Mesenchymal stem cell (in vitro differentiated cells and primary cell): ENCODE measurements around the gene SEZ6L.

Experiments
- DNase-seq: peaks from one replicate; pipeline ENCODE4 v3.0.0-alpha.2; 2013
- H2AFZ ChIP-seq: one replicate; pipeline ENCODE4 v1.6.1; 2013; ENCODE audit warnings: low read depth, mild to moderate bottlenecking, control low read depth, inconsistent platforms, low read length, moderate library complexity
- H2AK5ac ChIP-seq: 2 replicates; pipeline ENCODE4 v1.6.1; 2013; ENCODE audit warnings: low read length, moderate library complexity, mild to moderate bottlenecking, inconsistent platforms; ENCODE audit not compliant: severe bottlenecking
- H2BK120ac ChIP-seq: one replicate; pipeline ENCODE4 v1.6.1; 2013; ENCODE audit warnings: low read depth, mild to moderate bottlenecking, inconsistent platforms, low read length, moderate library complexity
- H2BK12ac ChIP-seq, 2 experiments: one replicate each; pipeline ENCODE4 v1.6.1; 2013; ENCODE audit warnings: inconsistent platforms in 2 of 2, low read length in 2 of 2, mild to moderate bottlenecking in 2 of 2, moderate library complexity in 2 of 2, control low read depth in 1 of 2
- H2BK15ac ChIP-seq: one replicate; pipeline ENCODE4 v1.6.1; 2013; ENCODE audit warnings: mild to moderate bottlenecking, low read depth, inconsistent platforms; ENCODE audit not compliant: poor library complexity, severe bottlenecking
- H2BK5ac ChIP-seq: 2 replicates; pipeline ENCODE4 v1.6.1; 2013; ENCODE audit warnings: low read depth, mild to moderate bottlenecking, low read length, control low read depth, inconsistent platforms; ENCODE audit not compliant: poor library complexity, severe bottlenecking
- H3K14ac ChIP-seq, 2 experiments: one replicate each; pipeline ENCODE4 v1.6.1; 2013; ENCODE audit warnings: inconsistent platforms in 2 of 2, low read length in 2 of 2, control low read depth in 1 of 2, mild to moderate bottlenecking in 1 of 2, moderate library complexity in 1 of 2
- H3K18ac ChIP-seq, 2 experiments: one replicate each; pipeline ENCODE4 v1.6.1; 2013; ENCODE audit warnings: inconsistent platforms in 2 of 2, low read length in 2 of 2, control low read depth in 1 of 2, low read depth in 1 of 2, mild to moderate bottlenecking in 1 of 2
- H3K23ac ChIP-seq, 2 experiments: one replicate each; pipeline ENCODE4 v1.6.1; 2013; ENCODE audit warnings: inconsistent platforms in 2 of 2, low read length in 2 of 2, mild to moderate bottlenecking in 2 of 2, moderate library complexity in 2 of 2, control low read depth in 1 of 2
- H3K27ac ChIP-seq: 2 replicates; pipeline ENCODE4 v1.5.1; 2013; ENCODE audit warnings: mild to moderate bottlenecking, moderate library complexity, low read length, control low read depth, inconsistent platforms; ENCODE audit not compliant: poor library complexity, severe bottlenecking
- H3K27me3 ChIP-seq, 2 experiments: 2 replicates each; pipeline versions ENCODE4 v1.6.1 to v1.7.0; 2013; ENCODE audit warnings: low read length in 2 of 2, mild to moderate bottlenecking in 2 of 2, moderate library complexity in 2 of 2, control low read depth in 1 of 2, inconsistent platforms in 1 of 2; ENCODE audit not compliant: control insufficient read depth in 1 of 2, insufficient read depth in 1 of 2
- H3K36me3 ChIP-seq, 2 experiments: 2 replicates each; pipeline versions ENCODE4 v1.6.1 to v1.7.0; 2013; ENCODE audit warnings: low read length in 2 of 2, control low read depth in 1 of 2, inconsistent platforms in 1 of 2, low read depth in 1 of 2, mild to moderate bottlenecking in 1 of 2; ENCODE audit not compliant: insufficient read depth in 2 of 2, control insufficient read depth in 1 of 2
- H3K4ac ChIP-seq, 2 experiments: one replicate each; pipeline ENCODE4 v1.6.1; 2013; ENCODE audit warnings: inconsistent platforms in 2 of 2, low read length in 2 of 2, mild to moderate bottlenecking in 2 of 2, moderate library complexity in 2 of 2, control low read depth in 1 of 2, low read depth in 1 of 2
- H3K4me1 ChIP-seq: 2 replicates; pipeline ENCODE4 v1.6.1; 2013; ENCODE audit warnings: low read depth, low read length, control low read depth; ENCODE audit not compliant: control insufficient read depth, insufficient read depth
- H3K4me2 ChIP-seq: 2 replicates; pipeline ENCODE4 v1.6.1; 2013; ENCODE audit warnings: low read length, mild to moderate bottlenecking, inconsistent platforms; ENCODE audit not compliant: poor library complexity, severe bottlenecking
- H3K4me3 ChIP-seq, 2 experiments: 2 replicates each; pipeline versions ENCODE4 v1.5.1 to v1.7.0; 2013; ENCODE audit warnings: low read length in 2 of 2, mild to moderate bottlenecking in 2 of 2, control low read depth in 1 of 2, low read depth in 1 of 2; ENCODE audit not compliant: insufficient read depth in 1 of 2
- H3K79me1 ChIP-seq: replicated peaks from 2 replicates; pipeline ENCODE4 v1.6.1; 2013; ENCODE audit warnings: mild to moderate bottlenecking, control low read depth, low read length, inconsistent platforms; ENCODE audit not compliant: poor library complexity, severe bottlenecking
- H3K9ac ChIP-seq: 2 replicates; pipeline ENCODE4 v1.7.0; 2013; ENCODE audit warnings: mild to moderate bottlenecking, low read length, moderate library complexity
- H3K9me3 ChIP-seq: 2 replicates; pipeline ENCODE4 v1.7.0; 2013; ENCODE audit warnings: mild to moderate bottlenecking, low read length; ENCODE audit not compliant: control insufficient read depth
- H4K8ac ChIP-seq: one replicate; pipeline ENCODE4 v1.6.1; 2013; ENCODE audit warnings: inconsistent platforms, mild to moderate bottlenecking, low read length, moderate library complexity
- H4K91ac ChIP-seq: one replicate; pipeline ENCODE4 v1.6.1; 2013; ENCODE audit warnings: mild to moderate bottlenecking, low read length, inconsistent platforms
- WGBS: methylation state at CpG from one replicate; pipeline ENCODE4 v1.1.7; 2013; ENCODE audit warnings: mixed read lengths; 5-methylcytosine and 5-hydroxymethylcytosine counted together

The SEZ6L gene

GRCh38 chr22:26213826-26214225, 44.6 kb downstream of the SEZ6L start:
- Histone ChIP-seq H2BK5ac (no peak overlapping the region), H3K18ac (no peak overlapping the region), H3K27me3 (peaks cover 0 to 5% of the 10 kb centered on the region in 2 experiments), H2BK15ac (no peak overlapping the region), H3K36me3 (no peaks in the 10 kb centered on the region), H3K4me2 (no peak overlapping the region), H3K14ac (no peak overlapping the region), H4K91ac (no peak overlapping the region), H3K79me1 (no peaks in the 10 kb centered on the region), H3K27ac (no peak overlapping the region), H3K4me3 (no peak overlapping the region), H4K8ac (no peak overlapping the region), H3K9ac (no peak overlapping the region), H3K4ac (no peak overlapping the region), H2AK5ac (no peak overlapping the region), H2AFZ (no peak overlapping the region), H3K4me1 (no peaks in the 10 kb centered on the region), H2BK12ac (no peak overlapping the region), H2BK120ac (no peak overlapping the region), H3K9me3 (peaks cover 3% of the 10 kb centered on the region), H3K23ac (no peak overlapping the region)
- WGBS: 53% methylated on average over 1 of the region's 1 CpG
- DNase-seq: no peak

- no peak for DNase-seq
- Histone ChIP-seq H3K4me2 (no peak overlapping the region), H2BK15ac (no peak overlapping the region), H2BK12ac (no peak overlapping the region), H3K4me1 (no peaks in the 10 kb centered on the region), H3K9me3 (peaks cover 3% of the 10 kb centered on the region), H3K4ac (no peak overlapping the region), H3K4me3 (no peak overlapping the region), H3K27me3 (peaks cover 0 to 5% of the 10 kb centered on the region in 2 experiments), H3K18ac (no peak overlapping the region), H2AK5ac (no peak overlapping the region), H3K27ac (no peak overlapping the region), H3K9ac (no peak overlapping the region), H4K8ac (no peak overlapping the region), H3K14ac (no peak overlapping the region), H3K79me1 (no peaks in the 10 kb centered on the region), H3K23ac (no peak overlapping the region), H4K91ac (no peak overlapping the region), H2BK5ac (no peak overlapping the region), H2AFZ (no peak overlapping the region), H3K36me3 (no peaks in the 10 kb centered on the region), H2BK120ac (no peak overlapping the region)
- WGBS: 74% methylated on average over 3 of the region's 4 CpGs
Measured at GRCh38 chr22:26214466-26214865, 45.2 kb downstream of the SEZ6L start.

GRCh38 chr22:26215736-26216135, 46.5 kb downstream of the SEZ6L start:
- Histone ChIP-seq H2BK5ac (no peak overlapping the region), H3K36me3 (no peaks in the 10 kb centered on the region), H3K14ac (no peak overlapping the region), H3K79me1 (no peaks in the 10 kb centered on the region), H3K9me3 (no peaks in the 10 kb centered on the region), H3K4me1 (no peaks in the 10 kb centered on the region), H2AK5ac (no peak overlapping the region), H4K8ac (no peak overlapping the region), H3K27ac (no peak overlapping the region), H3K27me3 (peaks cover 0 to 10% of the 10 kb centered on the region in 2 experiments), H2BK120ac (no peak overlapping the region), H3K4ac (no peak overlapping the region), H2BK12ac (no peak overlapping the region), H3K18ac (no peak overlapping the region), H2AFZ (no peak overlapping the region), H4K91ac (no peak overlapping the region), H3K23ac (no peak overlapping the region), H2BK15ac (no peak overlapping the region), H3K4me2 (no peak overlapping the region), H3K4me3 (no peak overlapping the region), H3K9ac (no peak overlapping the region)
- no peak for DNase-seq
- 37% methylated on average over 7 of the region's 7 CpGs for WGBS

- Histone ChIP-seq H2BK15ac (no peak overlapping the region), H3K4me2 (no peak overlapping the region), H3K18ac (no peak overlapping the region), H3K9ac (no peak overlapping the region), H3K4ac (no peak overlapping the region), H4K8ac (no peak overlapping the region), H3K4me1 (no peaks in the 10 kb centered on the region), H3K27ac (no peak overlapping the region), H3K27me3 (peaks cover 0 to 4% of the 10 kb centered on the region in 2 experiments), H3K4me3 (no peak overlapping the region), H4K91ac (no peak overlapping the region), H2AFZ (no peak overlapping the region), H3K9me3 (no peaks in the 10 kb centered on the region), H3K14ac (no peak overlapping the region), H3K36me3 (no peaks in the 10 kb centered on the region), H3K23ac (no peak overlapping the region), H3K79me1 (no peaks in the 10 kb centered on the region), H2BK12ac (no peak overlapping the region), H2BK120ac (no peak overlapping the region), H2AK5ac (no peak overlapping the region), H2BK5ac (no peak overlapping the region)
- WGBS: 55% methylated on average over 5 of the region's 5 CpGs
- no peak for DNase-seq
Measured at GRCh38 chr22:26225207-26225606, 55.9 kb downstream of the SEZ6L start.
